Iris pigment epithelial cell (primary cell): ENCODE measurements around the gene CST11.
"Not testable (repeated sequence)": the region's sequence is repeated elsewhere in the genome, so short reads cannot be mapped to it uniquely, and the experiment has no call there.

Source experiments
- DNase-seq: peaks from one replicate; pipeline ENCODE4 v3.0.0-alpha.2; 2011; ENCODE audit warnings: low read depth

CST11 gene

GRCh38 chr20:23452776-23453175, at the start of gene CST11:
TSS of gene CST11 (minus strand) at chr20:23452876. CDS start at chr20:23452811, 65 bp downstream.
- DNase-seq = no peak

GRCh38 chr20:23501926-23502325, 49.2 kb upstream of the CST11 start:
- DNase-seq = no peak

GRCh38 chr20:23497536-23497935, 44.9 kb upstream of the CST11 start:
- no peak for DNase-seq

GRCh38 chr20:23493172-23493772, 40.6 kb upstream of the CST11 start:
- DNase-seq = no peak

- DNase-seq = no peak
These were observed 39.6 kb upstream of the CST11 start for GRCh38 chr20:23492292-23492691.

GRCh38 chr20:23490817-23491216, 38.1 kb upstream of the CST11 start, which contains the start of gene CST8:
TSS of gene CST8 (plus strand) at chr20:23491117. CDS start at chr20:23491668, 551 bp downstream.
- DNase-seq = no peak

- no peak for DNase-seq
These were observed 36.3 kb upstream of the CST11 start for GRCh38 chr20:23488996-23489395.

GRCh38 chr20:23488470-23488869, 35.8 kb upstream of the CST11 start:
- DNase-seq = no peak

- DNase-seq = no peak
These were observed 31.4 kb upstream of the CST11 start for GRCh38 chr20:23484081-23484480.

GRCh38 chr20:23482138-23482537, 29.5 kb upstream of the CST11 start:
- no peak for DNase-seq

- no peak for DNase-seq
These were observed 26.4 kb upstream of the CST11 start for GRCh38 chr20:23479043-23479442.

GRCh38 chr20:23477223-23477622, 24.5 kb upstream of the CST11 start:
- DNase-seq = no peak

- no peak for DNase-seq
These were observed 23.5 kb upstream of the CST11 start for GRCh38 chr20:23476015-23476754.

- no peak for DNase-seq
These were observed 22.7 kb upstream of the CST11 start for GRCh38 chr20:23475395-23475794.

- DNase-seq = not testable (repeated sequence)
These were observed 20.6 kb upstream of the CST11 start for GRCh38 chr20:23473293-23473692.

GRCh38 chr20:23472306-23472705, 19.6 kb upstream of the CST11 start:
- not testable (repeated sequence) for DNase-seq

- not testable (repeated sequence) for DNase-seq
These were observed 14.3 kb upstream of the CST11 start for GRCh38 chr20:23466961-23467360.

GRCh38 chr20:23461180-23461579, 8.5 kb upstream of the CST11 start:
- DNase-seq = no peak

- DNase-seq = no peak
These were observed 6.9 kb upstream of the CST11 start for GRCh38 chr20:23459461-23460150.

GRCh38 chr20:23456873-23457272, 4.2 kb upstream of the CST11 start:
- DNase-seq = no peak

- DNase-seq = no peak
These were observed 3.7 kb upstream of the CST11 start for GRCh38 chr20:23456409-23456808.

GRCh38 chr20:23455639-23456038, 3.0 kb upstream of the CST11 start:
- DNase-seq = no peak

- DNase-seq = no peak
These were observed 2.1 kb upstream of the CST11 start for GRCh38 chr20:23454816-23455215.
